Adipocyte (in vitro differentiated cells): Measurements from ENCODE around the gene EPHA5.
A peak's percentile ranks its signal among the peaks of the same experiment; 100 is the strongest.

Experiments
- DNase-seq: peaks from one replicate; pipeline ENCODE4 v3.0.0-alpha.2; 2015; ENCODE audit warnings: low read depth
- H3K27me3 ChIP-seq: replicated peaks from 2 replicates; pipeline ENCODE4 v1.7.0; 2013; ENCODE audit warnings: mild to moderate bottlenecking, low read length, moderate library complexity; ENCODE audit not compliant: control insufficient read depth, insufficient read depth
- H3K36me3 ChIP-seq: 2 replicates; pipeline ENCODE4 v1.7.0; 2013; ENCODE audit warnings: low read length, mild to moderate bottlenecking, moderate library complexity; ENCODE audit not compliant: control insufficient read depth, insufficient read depth, severe bottlenecking
- H3K4me1 ChIP-seq: 2 replicates; pipeline ENCODE4 v1.7.0; 2013; ENCODE audit warnings: mild to moderate bottlenecking, low read length, moderate library complexity; ENCODE audit not compliant: control insufficient read depth, insufficient read depth
- H3K4me3 ChIP-seq: 2 replicates; pipeline ENCODE4 v1.7.0; 2013; ENCODE audit warnings: mild to moderate bottlenecking, low read length, moderate library complexity
- H3K9ac ChIP-seq: 2 replicates; pipeline ENCODE4 v1.7.0; 2013; ENCODE audit warnings: mild to moderate bottlenecking, low read length, moderate library complexity
- H3K9me3 ChIP-seq: 2 replicates; pipeline ENCODE4 v1.7.0; 2013; ENCODE audit warnings: mild to moderate bottlenecking, low read length, moderate library complexity; ENCODE audit not compliant: control insufficient read depth

Gene EPHA5

GRCh38 chr4:65661471-65661870 lies 8.8 kb downstream of the EPHA5 start:
- no peaks in the 10 kb centered on the region for H3K4me1 ChIP-seq
- no peaks in the 10 kb centered on the region for H3K27me3 ChIP-seq
- no peak for DNase-seq
- no peaks in the 10 kb centered on the region for H3K9me3 ChIP-seq
- H3K36me3 ChIP-seq = no peaks in the 10 kb centered on the region
- H3K9ac ChIP-seq = no peak overlapping the region
- H3K4me3 ChIP-seq = no peak overlapping the region

- H3K27me3 ChIP-seq = no peaks in the 10 kb centered on the region
- H3K4me1 ChIP-seq = no peaks in the 10 kb centered on the region
- H3K9ac ChIP-seq = no peak overlapping the region
- no peak overlapping the region for H3K4me3 ChIP-seq
- no peak for DNase-seq
- no peaks in the 10 kb centered on the region for H3K36me3 ChIP-seq
- no peaks in the 10 kb centered on the region for H3K9me3 ChIP-seq
Measured at GRCh38 chr4:65658117-65658516, 12.2 kb downstream of the EPHA5 start.

GRCh38 chr4:65656008-65656407 lies 14.3 kb downstream of the EPHA5 start:
- no peaks in the 10 kb centered on the region for H3K27me3 ChIP-seq
- H3K4me3 ChIP-seq = no peak overlapping the region
- no peaks in the 10 kb centered on the region for H3K9me3 ChIP-seq
- no peak for DNase-seq
- H3K4me1 ChIP-seq = no peaks in the 10 kb centered on the region
- H3K9ac ChIP-seq = no peak overlapping the region
- H3K36me3 ChIP-seq = no peaks in the 10 kb centered on the region

GRCh38 chr4:65654976-65655375 lies 15.3 kb downstream of the EPHA5 start:
- H3K4me3 ChIP-seq = no peak overlapping the region

GRCh38 chr4:65653740-65654361 lies 16.4 kb downstream of the EPHA5 start:
- Histone ChIP-seq H3K9ac (no peak overlapping the region), H3K9me3 (no peaks in the 10 kb centered on the region), H3K4me1 (no peaks in the 10 kb centered on the region), H3K4me3 (no peak overlapping the region), H3K27me3 (no peaks in the 10 kb centered on the region), H3K36me3 (no peaks in the 10 kb centered on the region)
- DNase-seq = no peak

More at GRCh38 chr4:65654976-65655375, 15.3 kb downstream of the EPHA5 start:
- Histone ChIP-seq H3K36me3 (no peaks in the 10 kb centered on the region), H3K27me3 (no peaks in the 10 kb centered on the region), H3K4me1 (no peaks in the 10 kb centered on the region), H3K9me3 (no peaks in the 10 kb centered on the region), H3K9ac (no peak overlapping the region)
- DNase-seq = no peak

GRCh38 chr4:65651751-65652150 lies 18.5 kb downstream of the EPHA5 start:
- Histone ChIP-seq H3K36me3 (no peaks in the 10 kb centered on the region), H3K4me3 (no peak overlapping the region), H3K27me3 (no peaks in the 10 kb centered on the region), H3K9ac (no peak overlapping the region), H3K4me1 (no peaks in the 10 kb centered on the region), H3K9me3 (no peaks in the 10 kb centered on the region)
- DNase-seq = no peak

- no peaks in the 10 kb centered on the region for H3K36me3 ChIP-seq
- no peak overlapping the region for H3K4me3 ChIP-seq
- DNase-seq = no peak
- no peaks in the 10 kb centered on the region for H3K4me1 ChIP-seq
- H3K9ac ChIP-seq = no peak overlapping the region
- H3K27me3 ChIP-seq = no peaks in the 10 kb centered on the region
- no peaks in the 10 kb centered on the region for H3K9me3 ChIP-seq
Measured at GRCh38 chr4:65651031-65651430, 19.3 kb downstream of the EPHA5 start.

- no peaks in the 10 kb centered on the region for H3K9me3 ChIP-seq
- H3K27me3 ChIP-seq = no peaks in the 10 kb centered on the region
- H3K9ac ChIP-seq = no peak overlapping the region
- no peak for DNase-seq
- no peak overlapping the region for H3K4me3 ChIP-seq
- no peaks in the 10 kb centered on the region for H3K4me1 ChIP-seq
- H3K36me3 ChIP-seq = no peaks in the 10 kb centered on the region
Measured at GRCh38 chr4:65646136-65646535, 24.2 kb downstream of the EPHA5 start.

GRCh38 chr4:65645185-65645584 lies 25.1 kb downstream of the EPHA5 start:
- Histone ChIP-seq H3K9ac (no peak overlapping the region), H3K27me3 (no peaks in the 10 kb centered on the region), H3K9me3 (no peaks in the 10 kb centered on the region), H3K4me1 (no peaks in the 10 kb centered on the region), H3K36me3 (no peaks in the 10 kb centered on the region), H3K4me3 (no peak overlapping the region)
- DNase-seq = peak; percentile 40

GRCh38 chr4:65635051-65635821 lies 35.1 kb downstream of the EPHA5 start:
- H3K4me1 ChIP-seq = no peaks in the 10 kb centered on the region
- H3K9ac ChIP-seq = no peak overlapping the region
- H3K27me3 ChIP-seq = no peaks in the 10 kb centered on the region
- DNase-seq = no peak
- no peaks in the 10 kb centered on the region for H3K9me3 ChIP-seq
- no peaks in the 10 kb centered on the region for H3K36me3 ChIP-seq
- no peak overlapping the region for H3K4me3 ChIP-seq

GRCh38 chr4:65624651-65625050 lies 45.6 kb downstream of the EPHA5 start:
- no peak for DNase-seq
- no peak overlapping the region for H3K9ac ChIP-seq
- no peak overlapping the region for H3K4me3 ChIP-seq
- no peaks in the 10 kb centered on the region for H3K27me3 ChIP-seq
- H3K36me3 ChIP-seq = no peaks in the 10 kb centered on the region
- H3K4me1 ChIP-seq = peaks cover 8% of the 10 kb centered on the region
- no peaks in the 10 kb centered on the region for H3K9me3 ChIP-seq
